BE2C (cell line): ENCODE data around the gene SLBP.

Source experiments
- DNase-seq: peaks from one replicate; pipeline ENCODE4 v3.0.0-alpha.2; 2020
- H3K27me3 ChIP-seq: fragments of 250-450 bp; sonication (Bioruptor Pico); 2 replicates; pipeline ENCODE4 v1.5.1; 2020; ENCODE audit warnings: mild to moderate bottlenecking
- H3K36me3 ChIP-seq: fragments of 250-450 bp; sonication (Bioruptor Pico); 2 replicates; pipeline ENCODE4 v1.5.1; 2020; ENCODE audit warnings: mild to moderate bottlenecking
- H3K4me1 ChIP-seq: fragments of 250-450 bp; sonication (Bioruptor Pico); 2 replicates; pipeline ENCODE4 v1.5.1; 2020
- H3K4me3 ChIP-seq: 2 replicates; pipeline ENCODE4 v1.5.1; 2011; ENCODE audit warnings: low read depth, low read length
- H3K9me3 ChIP-seq: fragments of 250-450 bp; sonication (Bioruptor Pico); 2 replicates; pipeline ENCODE4 v1.5.1; 2020
- TF ChIP-seq, protein P1 (sequence below): IDR thresholded peaks from 2 replicates; pipeline ENCODE4 v1.5.1; 2012; ENCODE audit warnings: mild to moderate bottlenecking, low read depth, low read length

SLBP gene

GRCh38 chr4:1658581-1658980 lies 53.5 kb downstream of the SLBP start:
- Histone ChIP-seq H3K4me3 (no peak overlapping the region), H3K36me3 (no peaks in the 10 kb centered on the region), H3K9me3 (no peaks in the 10 kb centered on the region), H3K27me3 (no peaks in the 10 kb centered on the region), H3K4me1 (no peaks in the 10 kb centered on the region; the same call in 1 of the 2 replicates)
- DNase-seq: no peak
- TF ChIP-seq, protein P1, sequence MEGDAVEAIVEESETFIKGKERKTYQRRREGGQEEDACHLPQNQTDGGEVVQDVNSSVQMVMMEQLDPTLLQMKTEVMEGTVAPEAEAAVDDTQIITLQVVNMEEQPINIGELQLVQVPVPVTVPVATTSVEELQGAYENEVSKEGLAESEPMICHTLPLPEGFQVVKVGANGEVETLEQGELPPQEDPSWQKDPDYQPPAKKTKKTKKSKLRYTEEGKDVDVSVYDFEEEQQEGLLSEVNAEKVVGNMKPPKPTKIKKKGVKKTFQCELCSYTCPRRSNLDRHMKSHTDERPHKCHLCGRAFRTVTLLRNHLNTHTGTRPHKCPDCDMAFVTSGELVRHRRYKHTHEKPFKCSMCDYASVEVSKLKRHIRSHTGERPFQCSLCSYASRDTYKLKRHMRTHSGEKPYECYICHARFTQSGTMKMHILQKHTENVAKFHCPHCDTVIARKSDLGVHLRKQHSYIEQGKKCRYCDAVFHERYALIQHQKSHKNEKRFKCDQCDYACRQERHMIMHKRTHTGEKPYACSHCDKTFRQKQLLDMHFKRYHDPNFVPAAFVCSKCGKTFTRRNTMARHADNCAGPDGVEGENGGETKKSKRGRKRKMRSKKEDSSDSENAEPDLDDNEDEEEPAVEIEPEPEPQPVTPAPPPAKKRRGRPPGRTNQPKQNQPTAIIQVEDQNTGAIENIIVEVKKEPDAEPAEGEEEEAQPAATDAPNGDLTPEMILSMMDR: no peak

DNA sequence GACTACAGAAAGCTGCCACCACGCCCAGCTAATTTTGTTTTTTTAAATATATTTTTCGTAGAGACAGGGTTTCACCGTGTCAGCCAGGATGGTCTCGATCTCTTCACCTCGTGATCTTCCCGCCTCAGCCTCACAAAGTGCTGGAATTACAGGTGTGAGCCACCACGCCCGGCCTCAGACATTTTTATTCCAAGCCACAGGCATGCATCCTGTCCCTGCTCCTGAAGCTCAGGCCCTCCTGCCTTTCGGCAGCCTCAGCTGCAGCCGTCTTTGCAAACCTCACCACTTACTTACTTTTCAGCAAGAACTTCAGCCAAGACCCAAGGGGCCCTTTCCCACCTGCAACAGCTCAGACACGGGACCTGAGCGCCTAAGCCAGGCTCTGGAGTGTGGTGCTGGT lies 54.0 kb downstream of the SLBP start:
- Histone ChIP-seq H3K27me3 (no peaks in the 10 kb centered on the region), H3K36me3 (no peaks in the 10 kb centered on the region), H3K4me3 (no peak overlapping the region), H3K4me1 (no peaks in the 10 kb centered on the region; the same call in 1 of the 2 replicates), H3K9me3 (no peaks in the 10 kb centered on the region)
- no peak for DNase-seq
- TF ChIP-seq, protein P1: no peak

- TF ChIP-seq, protein P1: no peak
- no peaks in the 10 kb centered on the region for H3K9me3 ChIP-seq
- H3K36me3 ChIP-seq: no peaks in the 10 kb centered on the region
- H3K4me1 ChIP-seq: no peaks in the 10 kb centered on the region; the same call in 1 of the 2 replicates
- no peak for DNase-seq
- no peaks in the 10 kb centered on the region for H3K27me3 ChIP-seq
- no peak overlapping the region for H3K4me3 ChIP-seq
Observed at GRCh38 chr4:1656986-1657385, 55.1 kb downstream of the SLBP start.

DNA sequence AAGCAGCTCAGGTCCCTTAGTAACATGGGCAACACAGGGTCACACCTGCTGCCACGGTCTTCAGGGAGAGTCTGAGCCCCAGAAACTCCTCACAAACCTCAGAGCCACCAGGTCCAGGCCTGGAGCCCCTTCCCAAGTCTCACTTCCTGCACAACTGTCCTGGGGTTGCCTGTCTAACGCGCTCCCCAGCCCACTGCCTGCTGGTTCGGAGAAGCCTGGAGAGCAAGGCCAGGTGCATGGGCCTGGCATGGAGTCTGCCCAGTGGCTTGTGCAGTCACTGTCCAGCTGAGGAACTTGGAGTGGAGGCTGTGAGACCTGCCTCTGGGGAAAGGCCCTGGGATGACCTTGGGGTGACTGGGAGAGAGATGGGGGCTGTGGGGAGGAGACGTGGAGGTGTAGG lies 56.0 kb downstream of the SLBP start:
- no peak for DNase-seq
- Histone ChIP-seq H3K4me3 (no peak overlapping the region), H3K27me3 (no peaks in the 10 kb centered on the region), H3K4me1 (no peaks in the 10 kb centered on the region; the same call in 1 of the 2 replicates), H3K36me3 (no peaks in the 10 kb centered on the region), H3K9me3 (no peaks in the 10 kb centered on the region)
- TF ChIP-seq, protein P1: no peak

DNA sequence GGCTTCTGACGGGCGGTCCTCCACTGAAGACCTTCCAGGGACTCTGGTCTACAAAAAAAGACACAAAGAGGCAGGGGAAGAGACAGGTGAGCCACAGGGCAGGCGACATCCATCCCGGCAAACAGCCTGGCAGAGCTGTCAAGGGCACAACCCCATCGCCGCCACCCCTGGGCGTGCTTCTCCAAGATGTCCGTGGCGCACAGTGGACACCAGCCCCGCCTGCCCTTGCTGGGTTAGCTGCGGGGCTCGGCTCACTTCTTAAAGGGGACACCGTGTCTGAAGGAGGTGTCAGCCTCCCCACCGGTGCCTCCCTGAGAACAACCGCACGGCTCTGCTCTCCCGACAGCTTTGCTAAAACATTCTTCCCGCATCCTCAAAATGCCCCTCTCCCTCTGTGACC lies 56.4 kb downstream of the SLBP start:
- Histone ChIP-seq H3K4me3 (no peak overlapping the region), H3K36me3 (no peaks in the 10 kb centered on the region), H3K27me3 (no peaks in the 10 kb centered on the region), H3K9me3 (no peaks in the 10 kb centered on the region), H3K4me1 (no peaks in the 10 kb centered on the region)
- TF ChIP-seq, protein P1: no peak
- no peak for DNase-seq

DNA sequence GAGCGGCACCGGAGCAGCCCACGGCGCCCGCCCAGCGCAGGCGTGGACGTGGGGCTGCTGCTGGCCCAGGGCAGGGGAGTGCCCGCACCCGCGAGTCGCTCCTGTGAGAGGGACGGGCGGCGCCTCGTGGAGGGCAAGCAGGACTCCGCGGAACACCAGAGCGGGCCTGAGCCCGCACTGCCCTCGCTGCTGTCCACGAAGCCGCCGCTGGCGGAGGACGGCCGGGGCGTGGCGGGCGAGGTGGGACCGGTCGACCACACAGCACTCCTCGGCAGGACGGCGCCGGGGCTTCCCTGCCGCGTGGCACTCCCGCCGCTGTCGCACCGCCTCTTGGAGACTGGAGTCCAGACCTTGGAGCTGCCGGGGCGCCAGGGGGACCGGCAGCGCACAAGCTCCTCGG lies 57.0 kb downstream of the SLBP start:
- TF ChIP-seq, protein P1: no peak
- no peak for DNase-seq
- H3K4me3 ChIP-seq: no peak overlapping the region
- H3K36me3 ChIP-seq: no peaks in the 10 kb centered on the region
- no peaks in the 10 kb centered on the region for H3K4me1 ChIP-seq
- no peaks in the 10 kb centered on the region for H3K27me3 ChIP-seq
- no peaks in the 10 kb centered on the region for H3K9me3 ChIP-seq
